Measurements from ENCODE around the gene AOX1. TPM values are rescaled to one million over a fixed set of nuclear protein-coding genes. Genes with fewer than 3 reads are reported as not detected.
A peak's percentile ranks its signal among the peaks of the same experiment; 100 is the strongest.
"Not testable (repeated sequence)": the region's sequence is repeated elsewhere in the genome, so short reads cannot be mapped to it uniquely, and the experiment has no call there.

The AOX1 gene
- total RNA-seq, 1 donor from 2014 or later = 4.1 TPM

GRCh38 chr2:200713003-200713703, 127.3 kb downstream of the AOX1 start:
- ATAC-seq (ENCODE audit: poor library complexity) = peak; percentile 97
- intact Hi-C loops (cut with DNase I) = loop anchor here (5.0 kb wide), 1 partner anchor 99 kb away; the partner anchor contains the start of gene BZW1

GRCh38 chr2:200713704-200714064, 127.9 kb downstream of the AOX1 start:
- DNase-seq (no peak), ATAC-seq (ENCODE audit: poor library complexity) (no peak)
- intact Hi-C loops (cut with DNase I) = loop anchor here (5.0 kb wide), 1 partner anchor 99 kb away; the partner anchor contains the start of gene BZW1

More at GRCh38 chr2:200713003-200713703, 127.3 kb downstream of the AOX1 start:
- peak; percentile 89 for DNase-seq

DNA sequence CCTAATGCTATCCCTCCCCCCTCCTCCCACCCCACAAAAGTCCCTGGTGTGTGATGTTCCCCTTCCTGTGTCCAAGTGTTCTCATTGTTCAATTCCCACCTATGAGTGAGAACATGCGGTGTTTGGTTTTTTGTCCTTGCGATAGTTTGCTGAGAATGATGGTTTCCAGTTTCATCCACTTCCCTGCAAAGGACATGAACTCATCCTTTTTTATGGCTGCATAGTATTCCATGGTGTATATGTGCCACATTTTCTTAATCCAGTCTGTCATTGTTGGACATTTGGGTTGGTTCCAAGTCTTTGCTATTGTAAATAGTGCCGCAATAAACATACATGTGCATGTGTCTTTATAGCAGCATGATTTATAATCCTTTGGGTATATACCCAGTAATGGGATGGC, 129.2 kb downstream of the AOX1 start:
- intact Hi-C loops (cut with DNase I); ATAC-seq (ENCODE audit: poor library complexity); DNase-seq: not testable (repeated sequence)

- ATAC-seq (ENCODE audit: poor library complexity) = no peak
- no peak for DNase-seq
- intact Hi-C loops (cut with DNase I) = no loop called here
Observed at GRCh38 chr2:200716386-200716785, 130.6 kb downstream of the AOX1 start.

Other genes with a start within 250 kb of the AOX1 start
- 9.0 TPM for gene KCTD18, start 75.9 kb upstream of the AOX1 start, total RNA-seq
- 1.3 TPM for gene SGO2, start 59.8 kb upstream of the AOX1 start, total RNA-seq
- gene BZW1, start 225.9 kb downstream of the AOX1 start, total RNA-seq = 72.2 TPM

Measured in Right ventricle myocardium superior (tissue), 1 donor.